Heart left ventricle (tissue), 16 donors: ENCODE data around the gene CTNNA1. TPM values are rescaled to one million over a fixed set of nuclear protein-coding genes. Genes with fewer than 3 reads are reported as not detected.

Source experiments
- ATAC-seq, 4 donors: fragments of 200-7000 bp; cut with Tn5 transposase; one replicate each; pipeline ENCODE4 v1.9.1; 2020 to 2022; ENCODE audit warnings: moderate library complexity in 4 of 4, mild to moderate bottlenecking in 3 of 4, moderate number of reproducible peaks in 1 of 4
- DNase-seq, 5 donors: peaks; one replicate each; pipeline ENCODE4 v3.0.0-alpha.2; 2020
- H3K27ac ChIP-seq, 12 donors: fragments of 200-600 bp; sonication (generic) in 4 of 12; one replicate each; pipeline versions ENCODE4 v1.5.0 to v1.8.0; 2016 to 2022; ENCODE audit warnings: mild to moderate bottlenecking in 2 of 12
- H3K27me3 ChIP-seq, 9 donors: fragments of 200-600 bp; sonication (generic) in 2 of 9; one replicate each; pipeline versions ENCODE4 v1.5.1 to v1.8.0; 2016 to 2022; ENCODE audit warnings: mild to moderate bottlenecking in 3 of 9
- H3K36me3 ChIP-seq, 9 donors: fragments of 200-600 bp; sonication (generic) in 2 of 9; one replicate each; pipeline versions ENCODE4 v1.5.0 to v1.8.0; 2018 to 2022; ENCODE audit warnings: mild to moderate bottlenecking in 2 of 9
- H3K4me1 ChIP-seq, 12 donors: fragments of 200-600 bp; sonication (generic) in 4 of 12; one replicate each; pipeline versions ENCODE4 v1.5.0 to v1.8.0; 2016 to 2022; ENCODE audit warnings: mild to moderate bottlenecking in 3 of 12
- H3K4me3 ChIP-seq, 12 donors: fragments of 200-600 bp; sonication (generic) in 4 of 12; one replicate each; pipeline versions ENCODE4 v1.5.0 to v1.8.0; 2017 to 2022; ENCODE audit warnings: mild to moderate bottlenecking in 9 of 12, moderate library complexity in 4 of 12
- H3K9me3 ChIP-seq, 12 donors: fragments of 200-600 bp; sonication (generic) in 4 of 12; one replicate each; pipeline versions ENCODE4 v1.5.0 to v1.8.0; 2016 to 2022; ENCODE audit warnings: mild to moderate bottlenecking in 1 of 12
- CTCF ChIP-seq, 12 donors: fragments of 200-600 bp; sonication (generic) in 4 of 12; IDR thresholded peaks; one replicate each; pipeline versions ENCODE4 v1.5.0 to v1.8.0; 2018 to 2022; ENCODE audit warnings: antibody characterized with exemption in 12 of 12, mild to moderate bottlenecking in 5 of 12
- POLR2A ChIP-seq, 2 donors: fragments of 450-650 bp; IDR thresholded peaks; one replicate each; pipeline ENCODE4 v1.6.1; 2017; ENCODE audit warnings: antibody characterized with exemption in 2 of 2, mild to moderate bottlenecking in 2 of 2, moderate library complexity in 2 of 2
- WGBS, 4 donors: extraction: QIAGEN DNeasy Blood & Tissue Kit in 2 of 4; methylation state at CpG; one replicate each; pipeline versions ENCODE4 v1.1.5 to v1.1.7; 2013 to 2018; 5-methylcytosine and 5-hydroxymethylcytosine counted together
- intact Hi-C, 10 donors: fragments of 100-400 bp; cut with DNase I; formaldehyde crosslinking; loops; one replicate each; pipeline versions ENCODE4 v1.11.1 to v1.14.2; 2022
- polyA plus RNA-seq, 2 donors: library from polyadenylated mRNA; stranded (reverse); fragments of 200-250 nt; gene quantifications; one replicate each; pipeline ENCODE4 v1.2.3, GENCODE V29; 2013
- total RNA-seq, 9 donors: library from RNA; depleted of rRNA in 2 of 9; stranded (reverse); fragments of >200 nt in 2 of 9; fragmentation: NEBNext Ultra II Directional in 3 of 9; extraction: Animal tissue kit (Norgen Biotek cat#: 25700) in 3 of 9; gene quantifications; one replicate each; pipeline versions ENCODE4 v1.1.0 to v1.2.4, GENCODE V29; 2016 to 2023
- donor health status: ischemic (EF 13 %, LVEDD 7.1; RV severe dilation, severe dysfunction).
- donor health status: healthy with polysubstance abuse.
- donor health status: DM: no; HTN: yes; CAD: no.
- donor health status: DM: no; HTN: no; CAD: no.
- donor health status: ischemic (EF 25% LVEDD 6.9; RV normal size, moderate dysfunction).
- donor health status: ischemic (EF 25% LVEDD 5.7; RV mildly dilated, moderate dysfunction).
- donor health status: healthy.
- donor health status: DM: yes; HTN: yes; CAD: no.
- donor health status: ischemic (EF 35%, LVEDD 5.7; RV mildly dilated, moderate dysfunction).
- donor health status: nonischemic (EF 11% LVEDD 7.7; RV severe dilation, severe dysfunction).
- donor health status: DM: yes; HTN: yes; CAD: no.
- donor health status: PGD.
- donor health status: ischemic (EF 29% LVEDD 5.4; RV normal size, mild dysfunction).
- donor health status: nonischemic (EF 23%, LVEDD 6.1; RV moderate dilation, normal function).

Gene CTNNA1
- total and polyA plus RNA-seq, 11 donors, result 140 to 460 (median 399) TPM

GRCh38 chr5:138711087-138711486 is 42.1 kb upstream of the CTNNA1 start:
- Histone ChIP-seq H3K36me3 (no peaks in the 10 kb centered on the region), H3K4me1 (peaks cover 0 to 12% (median 0%) of the 10 kb centered on the region in 12 donors), H3K27ac (no peak overlapping the region), H3K27me3 (no peaks in the 10 kb centered on the region), H3K9me3 (no peaks in the 10 kb centered on the region), H3K4me3 (no peak overlapping the region)
- ATAC-seq (no peak), DNase-seq (no peak)
- WGBS, 4 donors, result 86 to 96% (median 94%) methylated on average over 6 of the region's 6 CpGs
- intact Hi-C loops, result no loop called here
- TF ChIP-seq CTCF (IDR thresholded peaks at IDR 0.05) (no peak), POLR2A (IDR thresholded peaks at IDR 0.05) (no peak)

GRCh38 chr5:138711811-138712210 is 41.4 kb upstream of the CTNNA1 start:
- no peak for ATAC-seq

GRCh38 chr5:138712324-138712723 is 40.9 kb upstream of the CTNNA1 start:
- Histone ChIP-seq H3K9me3 (no peaks in the 10 kb centered on the region), H3K27ac (no peak overlapping the region), H3K27me3 (no peaks in the 10 kb centered on the region), H3K4me3 (no peak overlapping the region), H3K36me3 (no peaks in the 10 kb centered on the region), H3K4me1 (peaks cover 0 to 11% (median 0%) of the 10 kb centered on the region in 12 donors)
- 88 to 95% (median 91%) methylated on average over 8 of the region's 8 CpGs for WGBS, 4 donors
- TF ChIP-seq CTCF (IDR thresholded peaks at IDR 0.05) (no peak), POLR2A (IDR thresholded peaks at IDR 0.05) (no peak)
- intact Hi-C loops, result no loop called here
- ATAC-seq (no peak), DNase-seq (no peak)

More at GRCh38 chr5:138711811-138712210, 41.4 kb upstream of the CTNNA1 start:
- H3K9me3 ChIP-seq, result no peaks in the 10 kb centered on the region
- TF ChIP-seq POLR2A (IDR thresholded peaks at IDR 0.05) (no peak), CTCF (IDR thresholded peaks at IDR 0.05) (no peak)
- no peak overlapping the region for H3K27ac ChIP-seq
- no peaks in the 10 kb centered on the region for H3K27me3 ChIP-seq
- no peak for DNase-seq
- no peaks in the 10 kb centered on the region for H3K36me3 ChIP-seq
- no peak overlapping the region for H3K4me3 ChIP-seq
- H3K4me1 ChIP-seq, result peaks cover 0 to 10% (median 0%) of the 10 kb centered on the region in 12 donors
- 76 to 91% (median 84%) methylated on average over 3 of the region's 3 CpGs for WGBS, 4 donors
- intact Hi-C loops, result no loop called here

GRCh38 chr5:138712791-138713190 is 40.4 kb upstream of the CTNNA1 start:
- no peak for DNase-seq
- Histone ChIP-seq H3K27me3 (no peaks in the 10 kb centered on the region), H3K9me3 (no peaks in the 10 kb centered on the region), H3K36me3 (no peaks in the 10 kb centered on the region), H3K4me3 (no peak overlapping the region), H3K4me1 (peaks cover 0 to 11% (median 0%) of the 10 kb centered on the region in 12 donors), H3K27ac (no peak overlapping the region)
- no peak for TF ChIP-seq POLR2A (IDR thresholded peaks at IDR 0.05)
- no peak for TF ChIP-seq CTCF (IDR thresholded peaks at IDR 0.05)
- ATAC-seq, result no peak
- WGBS, 4 donors, result 81 to 88% (median 84%) methylated on average over 5 of the region's 5 CpGs
- intact Hi-C loops, result no loop called here
